GM12872 (cell line): ENCODE measurements around the gene TLCD5.

Experiments
- CTCF ChIP-seq: IDR thresholded peaks from 3 replicates; pipeline ENCODE4 v1.5.1; 2011; ENCODE audit warnings: low read depth, mild to moderate bottlenecking, low read length, moderate library complexity; ENCODE audit not compliant: insufficient read depth

The TLCD5 gene

GRCh38 chr11:120338107-120338933 lies 13.2 kb downstream of the TLCD5 start:
- no peak for TF ChIP-seq CTCF

DNA sequence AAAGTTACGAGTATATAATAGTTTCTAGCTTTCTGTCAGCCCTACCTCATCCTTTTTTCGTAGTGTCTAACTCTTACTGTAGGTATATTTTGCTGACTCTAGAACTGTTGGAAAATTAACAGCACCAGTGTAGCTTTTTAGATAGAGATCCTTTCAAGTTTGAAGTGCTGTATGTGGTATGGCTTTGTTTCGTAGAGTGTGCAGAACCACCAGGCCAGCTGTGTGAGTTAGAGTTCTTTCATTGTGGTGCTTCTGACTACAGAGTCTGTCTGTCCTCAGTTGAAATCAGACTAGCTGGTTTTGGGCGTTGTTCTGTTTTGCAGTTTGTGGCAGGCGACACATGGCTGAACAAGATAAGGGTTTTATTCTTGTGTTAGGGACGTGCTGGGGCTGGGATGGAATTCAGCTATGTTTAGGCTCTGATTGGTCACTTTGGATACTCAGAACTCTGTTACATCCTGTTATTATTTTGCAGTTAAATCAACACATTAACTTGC lies 14.3 kb downstream of the TLCD5 start:
- TF ChIP-seq CTCF = no peak

DNA sequence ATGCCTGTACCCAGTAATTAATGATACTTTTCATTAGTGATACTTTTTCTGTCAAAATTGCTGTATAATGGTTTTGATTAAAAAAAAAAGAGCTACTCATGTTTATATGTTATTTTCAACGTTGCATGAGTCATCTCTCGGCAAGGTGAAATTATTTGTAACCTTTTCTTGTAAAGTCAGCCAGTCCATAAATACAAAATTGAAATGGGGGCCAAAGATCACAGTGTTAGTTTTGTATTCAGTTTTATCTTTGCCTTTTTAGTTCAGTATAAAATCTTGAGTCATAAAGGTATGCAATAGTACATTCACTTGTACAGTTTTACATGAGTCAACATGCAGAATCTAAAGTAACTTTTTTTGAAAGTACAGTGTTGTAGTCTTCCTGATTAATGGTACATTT lies 15.4 kb downstream of the TLCD5 start:
- no peak for TF ChIP-seq CTCF

GRCh38 chr11:120342226-120342625 lies 17.1 kb downstream of the TLCD5 start:
- no peak for TF ChIP-seq CTCF

- no peak for TF ChIP-seq CTCF
These were observed 17.6 kb downstream of the TLCD5 start for GRCh38 chr11:120342678-120343077.

DNA sequence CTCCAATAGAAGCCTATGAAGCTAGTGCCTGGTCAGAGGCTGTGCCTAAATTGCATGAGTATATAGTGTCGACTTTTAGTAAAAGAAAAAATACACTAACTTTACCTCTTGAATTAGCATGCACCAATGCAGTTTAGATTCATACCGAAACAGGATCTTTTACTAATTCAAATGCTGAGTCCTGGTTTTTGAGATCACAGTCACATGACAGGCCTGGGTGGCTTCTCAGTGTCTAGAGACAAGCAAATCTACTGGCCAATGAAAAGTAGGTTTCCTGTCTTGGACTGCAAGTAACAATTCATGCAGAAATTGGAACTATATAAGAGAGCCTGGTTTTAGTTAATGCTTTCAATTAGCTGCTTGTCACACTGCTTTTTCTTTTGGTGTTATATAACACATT lies 18.3 kb downstream of the TLCD5 start:
- TF ChIP-seq CTCF = no peak

DNA sequence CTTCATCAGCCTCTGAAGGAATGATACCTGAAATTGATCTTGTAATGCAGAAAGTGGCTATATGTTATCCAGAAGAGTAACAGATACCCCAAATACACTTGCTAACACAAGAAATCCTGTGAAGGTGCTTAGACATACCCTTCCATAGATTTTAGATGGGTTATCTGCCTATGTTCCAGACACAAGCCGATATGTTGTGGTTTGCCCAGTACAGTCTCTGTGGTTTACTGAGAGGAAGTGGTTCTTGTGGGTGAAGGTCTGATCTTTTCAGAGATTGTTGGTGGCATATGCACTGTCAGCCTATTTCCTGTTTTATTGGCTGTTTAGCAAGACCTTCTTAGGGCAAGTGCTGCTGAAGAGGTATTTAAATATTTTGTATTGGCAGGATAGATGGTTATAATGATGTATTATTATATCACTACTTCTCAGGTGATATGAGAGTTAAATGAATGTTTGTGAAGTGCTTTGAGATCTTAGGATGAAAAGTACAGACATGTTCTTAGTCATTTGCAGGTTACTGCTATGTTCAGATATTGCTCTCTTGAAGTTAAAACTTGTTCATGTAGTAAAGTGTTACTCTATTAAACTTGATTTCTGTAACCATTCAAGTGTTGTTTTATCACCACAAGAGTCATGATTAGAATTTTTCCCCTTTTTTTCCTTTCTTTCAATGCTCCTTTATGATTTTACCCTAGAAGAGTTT lies 19.4 kb downstream of the TLCD5 start:
- no peak for TF ChIP-seq CTCF
